Globus pallidus (tissue), 1 donor: Measurements from ENCODE around the gene RAB6B.
A peak's percentile ranks its signal among the peaks of the same experiment; 100 is the strongest.
"Not testable (repeated sequence)": the region's sequence is repeated elsewhere in the genome, so short reads cannot be mapped to it uniquely, and the experiment has no call there.

Source experiments
- DNase-seq: peaks from one replicate; pipeline ENCODE4 v3.0.0-alpha.2; 2015; ENCODE audit warnings: low spot score

The RAB6B gene

GRCh38 chr3:133805702-133806475 lies 89.8 kb downstream of the RAB6B start, which contains the start of gene SRPRB:
Gene SRPRB, plus strand, starts transcription at chr3:133805815. Its CDS starts 34 bp downstream, at chr3:133805849.
- DNase-seq: peak; percentile 95

DNA sequence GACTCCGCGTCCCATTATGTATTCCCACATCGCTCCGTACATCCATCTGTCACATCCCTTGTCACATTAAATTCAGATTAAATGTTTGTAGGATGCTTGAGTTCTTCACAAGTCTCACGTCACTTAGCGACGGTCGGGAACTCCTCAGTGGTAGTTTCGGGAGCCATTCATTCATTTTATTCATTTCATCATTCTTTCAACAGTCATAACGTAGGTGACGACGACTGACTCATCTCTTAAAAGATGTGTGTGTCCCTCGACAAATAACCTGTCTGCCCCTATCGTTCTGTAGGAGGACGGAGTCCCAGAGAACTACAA lies 90.3 kb downstream of the RAB6B start:
- DNase-seq: no peak

DNA sequence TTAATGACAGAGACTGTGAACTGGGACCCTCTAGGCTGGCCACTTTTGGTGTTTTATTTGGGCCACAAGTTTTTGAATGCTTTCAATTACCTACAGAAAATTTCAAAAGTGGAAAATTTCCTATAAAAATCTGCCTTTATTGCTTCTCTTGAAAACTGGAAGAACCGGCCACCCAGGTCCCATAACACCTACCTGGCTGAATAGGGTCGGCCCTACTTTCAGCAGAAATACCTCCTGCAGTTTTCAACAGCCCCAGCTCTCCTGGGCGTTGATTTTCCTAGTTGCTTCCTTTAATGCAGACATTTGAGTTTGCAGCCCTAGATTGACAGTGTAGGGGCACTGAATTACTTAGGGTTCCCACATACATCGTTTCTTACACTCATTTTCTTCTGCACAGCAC lies 90.8 kb downstream of the RAB6B start:
- no peak for DNase-seq

DNA sequence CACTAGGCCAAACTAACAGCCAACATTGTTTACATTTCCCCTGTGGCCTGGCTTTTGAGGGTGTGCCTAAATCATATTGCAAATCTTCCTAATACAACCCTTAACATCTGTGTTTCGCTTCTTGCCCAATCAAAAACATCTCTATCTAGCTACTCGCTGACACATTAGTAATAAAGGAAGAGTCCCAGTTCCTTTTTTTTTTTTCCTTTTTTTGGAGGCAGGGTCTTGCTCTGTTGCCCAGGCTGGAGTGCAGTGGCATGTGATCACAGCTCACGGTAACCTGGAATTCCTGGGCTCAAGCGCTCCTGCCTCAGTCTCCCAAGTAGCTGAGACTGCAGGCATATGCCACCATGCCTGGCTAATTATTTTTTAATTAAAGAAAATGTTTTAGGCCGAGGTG lies 92.2 kb downstream of the RAB6B start:
- no peak for DNase-seq

DNA sequence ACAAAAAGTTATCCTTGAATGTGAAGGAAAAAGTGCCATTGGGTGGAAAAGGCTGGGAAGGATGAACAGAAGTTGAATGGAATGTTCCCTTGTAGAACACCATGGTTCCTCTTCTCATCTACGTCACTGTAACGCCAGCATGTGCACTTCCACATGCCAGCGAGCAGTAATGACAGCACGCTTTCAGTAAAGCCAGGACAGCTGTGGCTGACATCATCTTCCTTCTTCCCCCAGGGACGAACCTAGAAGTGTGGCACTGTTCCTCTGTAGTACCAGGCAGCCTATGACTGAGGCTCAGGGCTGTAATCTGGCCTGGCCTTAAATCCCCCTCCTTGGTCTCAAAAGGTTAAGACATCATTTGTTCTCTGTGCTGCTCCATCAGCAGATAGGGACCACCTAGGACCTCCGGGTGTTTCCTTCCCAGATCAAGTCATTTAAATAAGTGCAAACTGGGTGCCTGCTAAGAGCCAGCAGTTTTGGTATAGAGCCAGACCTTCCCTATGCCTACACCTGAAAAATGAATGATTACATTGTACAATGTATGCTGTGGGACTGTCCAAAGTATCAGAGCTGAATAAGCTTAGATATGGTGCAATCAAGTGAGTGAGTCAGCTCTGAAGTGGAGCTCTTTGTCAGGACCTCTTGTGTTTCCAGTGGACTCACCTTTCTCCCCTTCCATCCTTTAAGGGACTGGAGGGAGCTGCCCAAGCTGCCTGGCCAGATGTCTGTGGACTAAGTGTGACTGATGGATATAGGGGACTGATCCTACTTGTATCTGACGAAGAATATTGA lies 95.7 kb downstream of the RAB6B start:
- DNase-seq: no peak

DNA sequence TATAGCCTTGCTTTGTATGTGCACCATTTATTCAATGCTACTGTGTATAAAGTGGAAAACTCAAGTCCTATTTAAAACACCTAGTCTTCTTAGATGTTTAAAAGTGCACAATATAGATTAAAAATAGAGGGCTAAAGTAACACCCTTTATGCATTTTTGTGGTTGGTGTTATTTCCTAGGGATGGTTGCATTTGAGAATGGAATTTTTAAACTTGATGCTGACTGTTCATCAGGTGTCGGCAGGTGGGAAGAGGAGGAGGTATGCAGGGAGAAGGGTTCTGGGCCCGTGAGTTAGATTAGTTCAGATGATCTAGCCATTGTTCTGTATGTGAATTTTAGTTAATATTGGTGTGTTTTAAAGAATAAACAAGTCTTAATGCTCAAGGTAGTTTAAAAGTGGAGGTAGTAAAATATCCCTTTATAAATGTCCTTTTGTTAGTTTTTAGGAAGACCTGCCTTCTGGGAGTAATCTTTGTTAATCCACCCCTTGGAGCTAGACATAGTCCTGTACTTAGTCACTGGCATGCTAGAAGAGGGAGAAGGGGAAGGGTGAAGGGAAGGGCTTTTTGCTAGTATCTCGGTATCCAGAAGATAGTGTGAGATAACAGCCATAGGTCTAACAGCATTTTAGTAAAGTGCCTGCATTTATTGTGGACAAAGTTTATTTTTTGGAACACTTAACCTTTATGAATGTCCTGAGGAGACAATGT lies 98.1 kb downstream of the RAB6B start:
- no peak for DNase-seq

DNA sequence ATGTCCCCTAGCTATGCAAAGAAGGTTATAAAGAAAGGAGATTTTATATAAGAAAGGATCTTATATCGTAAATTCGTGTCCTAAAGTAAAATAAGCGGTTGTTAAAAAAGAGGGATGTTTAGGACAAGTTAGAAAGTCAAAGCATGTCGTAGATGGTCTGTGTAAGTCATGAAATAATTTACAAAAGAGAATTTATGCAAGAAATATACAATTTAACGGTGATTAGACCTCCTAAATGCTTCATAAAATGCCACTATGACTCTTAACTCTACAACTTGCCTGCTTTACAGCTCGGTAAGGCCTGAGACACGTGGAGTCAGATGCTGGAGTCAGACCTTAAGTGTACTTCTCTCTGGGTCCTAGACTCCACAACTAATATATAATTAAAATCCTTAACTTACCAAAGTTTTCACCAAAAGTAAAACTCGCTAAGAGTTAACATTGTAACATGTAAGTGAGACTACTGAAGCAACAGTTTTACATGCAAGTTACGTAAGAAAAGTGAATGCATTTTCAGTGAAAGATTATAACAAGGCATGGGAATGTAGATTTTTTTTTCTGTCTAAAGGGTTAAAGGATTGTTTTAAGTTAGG lies 103.4 kb downstream of the RAB6B start:
- no peak for DNase-seq

GRCh38 chr3:133788024-133788423 lies 107.7 kb downstream of the RAB6B start:
- DNase-seq: no peak

DNA sequence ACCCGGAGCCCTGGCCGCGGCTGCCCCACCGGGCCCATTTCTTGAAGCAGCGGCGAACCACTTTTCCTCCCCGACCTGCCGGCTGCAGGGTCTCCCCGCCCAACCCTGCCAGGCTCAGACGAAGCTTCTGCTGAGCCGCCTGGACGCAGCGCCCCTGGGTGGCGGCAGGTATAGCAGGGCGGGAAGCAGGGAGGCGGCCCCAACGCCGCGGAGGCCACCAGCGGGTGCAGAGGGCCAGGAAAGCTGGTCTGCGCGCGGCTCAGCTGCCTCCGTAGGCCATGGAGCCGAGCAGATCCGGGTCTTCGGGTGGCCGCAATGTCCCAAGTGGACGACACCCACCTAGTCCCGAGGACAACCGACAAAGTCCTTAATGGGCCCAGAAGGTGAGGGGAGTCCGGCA lies 111.9 kb downstream of the RAB6B start:
- no peak for DNase-seq

DNA sequence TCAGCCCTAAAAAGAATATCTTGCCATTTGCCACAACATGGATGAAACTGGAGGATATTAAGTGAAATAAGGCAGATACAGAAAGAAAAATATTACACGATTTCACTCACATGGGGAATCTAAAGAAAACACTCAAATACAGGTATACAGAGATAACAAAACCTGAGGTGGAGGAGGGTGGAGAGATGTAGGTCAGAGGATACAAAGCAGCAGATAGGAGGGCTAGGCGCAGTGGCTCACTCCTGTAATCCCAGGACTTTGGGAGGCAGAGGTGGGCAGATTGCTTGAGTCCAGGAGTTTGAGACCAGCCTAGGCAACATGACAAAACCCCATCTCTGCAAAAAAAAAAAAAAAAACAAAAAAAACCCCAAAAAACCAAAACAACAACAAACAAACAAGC lies 113.2 kb downstream of the RAB6B start:
- DNase-seq: no peak

DNA sequence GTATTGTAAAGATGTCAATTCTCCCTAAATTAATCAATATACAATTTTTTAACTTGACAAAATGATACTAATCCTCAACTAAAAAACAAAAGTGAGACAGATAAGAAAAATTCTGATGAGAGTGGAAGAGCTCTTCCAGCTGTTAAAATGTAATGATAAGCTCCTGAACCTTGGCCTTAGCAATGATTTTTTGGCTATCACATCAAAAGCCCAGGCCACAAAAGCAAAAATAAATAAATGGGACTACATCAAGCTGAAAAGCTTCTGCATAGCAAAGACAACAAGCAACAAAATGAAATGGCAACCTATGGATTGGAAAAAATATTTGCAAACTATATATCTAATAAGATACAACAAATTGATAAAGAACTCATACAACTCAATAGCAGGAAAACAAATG lies 114.1 kb downstream of the RAB6B start:
- no peak for DNase-seq

DNA sequence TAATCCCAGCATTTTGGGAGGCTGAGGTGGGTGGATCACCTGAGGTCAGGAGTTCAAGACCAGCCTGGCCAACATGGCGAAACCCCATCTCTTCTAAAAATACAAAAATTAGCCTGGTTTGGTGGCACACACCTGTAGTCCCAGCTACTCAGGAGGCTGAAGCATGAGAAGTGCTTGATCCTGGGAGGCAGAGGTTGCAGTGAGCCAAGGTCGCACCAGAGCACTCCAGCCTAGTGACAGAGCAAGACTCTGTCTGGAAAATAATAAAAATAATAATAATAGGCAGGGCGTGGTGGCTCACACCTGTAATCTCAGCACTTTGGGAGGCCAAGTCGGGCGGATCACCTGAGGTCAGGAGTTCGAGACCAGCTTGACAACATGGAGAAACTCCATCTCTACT lies 114.9 kb downstream of the RAB6B start:
- DNase-seq: not testable (repeated sequence)

DNA sequence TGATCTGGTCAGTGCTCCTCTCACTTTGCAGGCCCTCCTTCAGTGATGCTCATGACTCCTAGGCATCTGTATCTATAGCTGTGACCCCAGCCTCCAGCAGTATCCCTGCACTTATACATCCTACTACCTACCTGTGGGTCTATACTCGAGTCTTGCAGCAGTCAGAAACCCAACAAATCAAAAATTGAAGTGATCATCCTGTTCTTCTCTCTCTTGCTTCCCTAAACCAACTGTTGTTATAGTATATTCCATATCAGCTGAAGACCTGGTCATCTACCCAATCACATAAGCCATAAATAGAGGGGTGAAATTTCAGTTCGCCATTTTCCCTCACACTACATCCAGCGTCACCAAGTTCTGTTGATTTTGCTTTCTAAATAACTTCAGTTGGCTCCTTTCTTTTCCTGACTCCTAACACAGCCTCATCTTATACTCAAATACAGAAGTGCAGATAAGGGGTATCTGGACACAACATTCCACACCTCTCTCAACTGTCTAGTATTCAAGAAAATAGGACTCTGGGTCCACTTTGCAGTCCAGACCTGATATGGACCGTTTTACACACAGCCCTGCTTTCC lies 116.0 kb downstream of the RAB6B start:
- DNase-seq: no peak

- DNase-seq: no peak
Observed at GRCh38 chr3:133777807-133778568, 117.7 kb downstream of the RAB6B start.

DNA sequence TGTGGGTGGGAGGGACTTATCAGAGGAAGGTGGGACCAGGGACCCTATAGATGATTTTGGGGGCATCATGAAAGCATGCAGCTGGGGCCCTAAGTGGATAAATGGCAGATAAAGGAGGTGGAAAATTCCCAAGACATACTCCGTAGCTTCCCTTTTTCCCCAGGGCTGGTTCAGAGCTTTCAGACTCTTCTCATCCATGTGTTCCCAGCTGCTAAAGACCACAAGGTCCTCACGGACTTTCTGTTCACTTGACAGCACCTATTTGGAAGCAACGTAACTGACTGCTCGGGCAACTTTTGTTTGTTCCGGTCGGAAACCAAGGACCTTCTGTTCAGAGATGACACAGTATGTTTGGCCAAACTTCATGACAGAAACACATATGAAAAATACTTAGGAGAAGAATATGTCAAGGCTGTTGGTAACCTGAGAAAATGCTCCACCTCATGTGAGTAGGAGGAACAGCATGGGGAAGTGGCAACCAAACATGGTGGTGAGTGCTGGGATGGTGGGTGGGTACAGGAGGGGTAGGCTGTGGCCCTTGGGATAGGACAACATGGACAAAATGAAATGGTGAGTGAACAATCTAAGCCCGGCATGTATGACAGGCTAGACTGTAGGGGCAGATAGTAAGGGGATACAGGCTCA lies 118.8 kb downstream of the RAB6B start:
- no peak for DNase-seq

DNA sequence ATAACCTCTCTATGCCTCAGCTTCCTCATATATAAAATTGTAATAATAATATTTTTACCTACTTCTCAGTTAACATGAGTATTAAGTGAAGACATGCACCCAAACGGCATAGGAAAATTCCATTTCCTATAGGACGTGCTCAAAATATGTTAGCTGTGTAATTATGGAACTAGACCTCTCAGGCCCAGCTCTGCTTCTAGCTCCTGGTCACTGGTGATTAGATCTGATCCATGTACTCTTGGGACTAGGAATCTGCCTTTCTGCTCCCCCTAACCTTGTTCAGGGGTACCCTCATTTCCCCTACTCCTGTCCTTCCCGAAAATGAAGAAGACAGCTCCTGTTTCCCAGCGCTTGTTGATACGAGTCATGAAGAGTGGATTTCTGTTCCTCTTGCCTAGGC lies 119.8 kb downstream of the RAB6B start:
- DNase-seq: no peak

DNA sequence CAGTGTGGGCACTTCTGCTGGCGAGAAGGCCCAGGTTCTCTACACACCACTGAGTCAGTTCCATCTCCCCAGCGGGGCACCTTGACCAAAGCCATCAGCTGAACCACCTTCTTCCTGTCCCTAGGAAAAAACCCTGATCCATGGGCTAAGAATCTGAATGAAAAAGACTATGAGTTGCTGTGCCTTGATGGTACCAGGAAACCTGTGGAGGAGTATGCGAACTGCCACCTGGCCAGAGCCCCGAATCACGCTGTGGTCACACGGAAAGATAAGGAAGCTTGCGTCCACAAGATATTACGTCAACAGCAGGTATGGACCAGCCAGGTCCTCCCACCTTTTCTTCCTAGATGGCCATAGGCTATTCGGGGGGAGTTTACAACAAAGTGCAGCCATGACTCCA lies 120.4 kb downstream of the RAB6B start:
- DNase-seq: no peak
